PFSK-1 (cell line): ENCODE data around the gene UBE2J2.

Source experiments
- FOXP2 ChIP-seq: optimal IDR thresholded peaks from 2 replicates; pipeline ENCODE3; 2011; ENCODE audit warnings: borderline replicate concordance, control low read depth, inconsistent platforms; ENCODE audit not compliant: insufficient read depth; ENCODE audit errors: extremely low read length, extremely low read depth
- POLR2AphosphoS5 ChIP-seq: IDR thresholded peaks from 2 replicates; pipeline ENCODE4 v1.6.1; 2012; ENCODE audit warnings: low read depth, mild to moderate bottlenecking, control low read depth, low read length, moderate library complexity
- SIN3A ChIP-seq: IDR thresholded peaks from 2 replicates; pipeline ENCODE4 v1.6.1; 2012; ENCODE audit warnings: mild to moderate bottlenecking, low read length, moderate library complexity, borderline replicate concordance; ENCODE audit not compliant: insufficient read depth
- TAF1 ChIP-seq: IDR thresholded peaks from 2 replicates; pipeline ENCODE4 v1.6.1; 2012; ENCODE audit warnings: low read length, control low read depth, borderline replicate concordance; ENCODE audit not compliant: insufficient read depth
- TF ChIP-seq, protein P1 (sequence below), 2 experiments: IDR thresholded peaks; 2 replicates each; pipeline versions ENCODE4 v1.6.1 to v1.8.0; 2011 to 2012; ENCODE audit warnings: low read depth in 2 of 2, low read length in 2 of 2, control low read depth in 1 of 2, inconsistent platforms in 1 of 2, mild to moderate bottlenecking in 1 of 2, moderate library complexity in 1 of 2; ENCODE audit not compliant: insufficient read depth in 1 of 2

UBE2J2 gene

DNA sequence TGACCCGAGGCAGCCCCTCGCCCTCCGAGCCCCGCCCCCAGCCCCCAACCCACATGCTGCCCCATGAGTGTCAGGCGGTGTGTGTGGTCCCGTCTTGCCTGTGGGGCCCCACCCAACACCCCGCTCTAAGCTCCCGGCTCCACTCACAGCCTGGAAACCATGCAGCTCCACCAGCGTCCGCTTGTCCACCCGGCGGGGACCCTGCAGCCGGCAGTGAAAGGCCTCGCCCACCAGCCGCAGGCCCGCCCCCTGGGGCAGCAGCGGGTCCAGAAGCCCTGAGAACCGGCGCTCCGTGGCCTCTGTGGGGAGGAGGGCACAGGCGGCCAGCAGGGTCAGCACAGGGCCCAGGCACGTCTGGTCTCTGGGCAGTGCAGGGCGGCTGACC lies 29.9 kb downstream of the UBE2J2 start:
- TF ChIP-seq, protein P1, sequence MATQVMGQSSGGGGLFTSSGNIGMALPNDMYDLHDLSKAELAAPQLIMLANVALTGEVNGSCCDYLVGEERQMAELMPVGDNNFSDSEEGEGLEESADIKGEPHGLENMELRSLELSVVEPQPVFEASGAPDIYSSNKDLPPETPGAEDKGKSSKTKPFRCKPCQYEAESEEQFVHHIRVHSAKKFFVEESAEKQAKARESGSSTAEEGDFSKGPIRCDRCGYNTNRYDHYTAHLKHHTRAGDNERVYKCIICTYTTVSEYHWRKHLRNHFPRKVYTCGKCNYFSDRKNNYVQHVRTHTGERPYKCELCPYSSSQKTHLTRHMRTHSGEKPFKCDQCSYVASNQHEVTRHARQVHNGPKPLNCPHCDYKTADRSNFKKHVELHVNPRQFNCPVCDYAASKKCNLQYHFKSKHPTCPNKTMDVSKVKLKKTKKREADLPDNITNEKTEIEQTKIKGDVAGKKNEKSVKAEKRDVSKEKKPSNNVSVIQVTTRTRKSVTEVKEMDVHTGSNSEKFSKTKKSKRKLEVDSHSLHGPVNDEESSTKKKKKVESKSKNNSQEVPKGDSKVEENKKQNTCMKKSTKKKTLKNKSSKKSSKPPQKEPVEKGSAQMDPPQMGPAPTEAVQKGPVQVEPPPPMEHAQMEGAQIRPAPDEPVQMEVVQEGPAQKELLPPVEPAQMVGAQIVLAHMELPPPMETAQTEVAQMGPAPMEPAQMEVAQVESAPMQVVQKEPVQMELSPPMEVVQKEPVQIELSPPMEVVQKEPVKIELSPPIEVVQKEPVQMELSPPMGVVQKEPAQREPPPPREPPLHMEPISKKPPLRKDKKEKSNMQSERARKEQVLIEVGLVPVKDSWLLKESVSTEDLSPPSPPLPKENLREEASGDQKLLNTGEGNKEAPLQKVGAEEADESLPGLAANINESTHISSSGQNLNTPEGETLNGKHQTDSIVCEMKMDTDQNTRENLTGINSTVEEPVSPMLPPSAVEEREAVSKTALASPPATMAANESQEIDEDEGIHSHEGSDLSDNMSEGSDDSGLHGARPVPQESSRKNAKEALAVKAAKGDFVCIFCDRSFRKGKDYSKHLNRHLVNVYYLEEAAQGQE (IDR thresholded peaks at IDR 0.05; ENCODE audit: insufficient read depth in 1 of 2, low read depth in 2 of 2, low read length in 2 of 2), result no peak
- TF ChIP-seq POLR2AphosphoS5 (no peak), TAF1 (no peak), SIN3A (no peak), FOXP2 (no peak)

DNA sequence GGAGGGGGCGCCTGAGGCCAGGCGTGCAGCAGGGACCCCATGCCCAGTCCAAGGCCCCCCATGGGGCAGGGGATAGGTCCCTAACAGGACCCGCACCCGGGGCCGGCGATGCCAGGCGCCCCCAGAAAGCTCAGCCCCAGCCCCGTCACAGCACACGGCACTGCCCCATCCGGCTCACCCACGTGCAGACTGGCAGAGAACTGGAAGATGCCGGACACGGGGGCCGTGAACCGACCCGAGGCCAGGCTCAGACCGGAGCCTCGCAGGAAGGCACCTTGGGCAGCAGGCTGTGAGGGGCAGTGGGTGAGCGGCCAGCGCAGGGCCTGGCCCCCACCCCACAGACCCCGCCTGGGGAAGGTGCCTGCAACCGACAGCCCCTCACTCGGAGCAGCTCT lies 30.4 kb downstream of the UBE2J2 start:
- TF ChIP-seq SIN3A (no peak), POLR2AphosphoS5 (no peak), FOXP2 (no peak), TAF1 (no peak)
- TF ChIP-seq, protein P1 (IDR thresholded peaks at IDR 0.05; ENCODE audit: insufficient read depth in 1 of 2, low read depth in 2 of 2, low read length in 2 of 2), result no peak

DNA sequence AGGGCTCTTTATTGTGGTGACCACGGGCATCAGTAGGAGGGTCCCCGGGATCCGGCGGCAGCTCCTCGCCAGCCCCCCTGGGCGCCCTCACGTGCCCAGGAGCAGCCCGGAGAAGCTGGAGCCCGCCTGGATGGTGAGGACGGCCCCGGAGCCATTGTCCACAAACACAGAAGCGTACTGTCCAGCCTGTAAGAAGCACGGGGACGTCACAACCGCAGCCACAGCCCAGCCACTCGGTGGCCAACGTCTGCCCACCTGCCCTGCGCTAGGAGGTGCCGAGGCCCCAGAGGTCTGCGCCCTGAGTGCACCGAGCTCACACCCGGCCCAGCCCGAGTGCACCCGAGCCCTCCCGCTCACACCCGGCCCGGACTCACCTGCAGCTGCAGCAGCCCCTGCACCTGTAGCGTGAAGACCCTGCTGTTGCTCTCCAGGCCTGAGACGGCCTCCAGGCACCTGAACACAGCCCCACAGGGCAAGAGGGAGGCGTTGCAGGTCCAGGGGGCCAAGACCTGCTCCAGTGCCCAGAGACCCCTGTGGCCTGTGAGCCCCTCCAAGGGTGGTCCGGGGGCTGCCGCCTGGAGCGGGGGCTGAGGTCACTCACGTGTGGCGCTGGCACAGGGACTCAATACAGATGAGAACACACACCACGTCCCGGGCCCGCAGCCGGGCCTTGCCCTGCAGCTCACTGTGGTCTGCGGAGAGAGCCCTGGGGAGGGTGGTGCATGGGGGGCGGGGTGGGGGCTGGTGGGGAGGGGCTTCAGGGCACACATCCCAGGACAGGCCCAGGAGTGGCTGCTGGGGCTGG lies 31.0 kb downstream of the UBE2J2 start:
- TF ChIP-seq, protein P1 (IDR thresholded peaks at IDR 0.05; ENCODE audit: insufficient read depth in 1 of 2, low read depth in 2 of 2, low read length in 2 of 2), result no peak
- no peak for TF ChIP-seq FOXP2
- no peak for TF ChIP-seq POLR2AphosphoS5
- TF ChIP-seq SIN3A, result no peak
- TF ChIP-seq TAF1, result no peak

DNA sequence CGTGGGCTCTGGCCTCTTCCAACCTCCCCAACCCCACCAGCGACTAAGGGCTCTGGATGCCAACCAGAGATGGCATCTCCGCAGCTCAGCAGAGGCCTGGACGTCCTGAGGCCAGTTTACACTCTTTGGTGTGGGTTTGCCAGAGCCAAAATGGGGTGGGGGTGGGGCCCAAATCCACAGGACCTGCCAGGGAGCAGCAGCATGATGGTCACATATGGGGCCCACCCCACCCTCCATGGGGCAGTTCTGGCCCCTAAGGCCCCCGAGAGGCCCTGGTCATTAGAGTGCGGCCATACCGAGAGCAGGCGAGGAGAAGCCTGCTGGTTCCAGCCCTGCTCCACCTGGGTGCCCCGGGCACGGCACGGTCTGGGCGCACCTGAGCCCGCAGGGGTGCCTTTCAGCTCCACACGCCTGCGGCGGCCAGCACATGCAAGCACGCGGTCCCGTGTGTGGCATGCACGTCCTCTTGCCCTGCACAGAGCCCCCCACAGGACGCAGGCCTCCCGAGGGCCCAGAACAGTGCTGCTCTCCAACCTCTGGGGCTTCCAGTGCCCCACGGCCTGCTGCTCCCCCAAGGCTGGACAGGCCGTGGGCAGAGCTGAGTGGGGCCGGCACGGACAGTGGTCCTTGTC lies 31.9 kb downstream of the UBE2J2 start:
- TF ChIP-seq SIN3A, result no peak
- no peak for TF ChIP-seq POLR2AphosphoS5
- TF ChIP-seq FOXP2, result no peak
- TF ChIP-seq TAF1, result no peak
- TF ChIP-seq, protein P1 (IDR thresholded peaks at IDR 0.05; ENCODE audit: insufficient read depth in 1 of 2, low read depth in 2 of 2, low read length in 2 of 2), result no peak
